ENCODE data around the gene OR1K1. TPM values are rescaled to one million over a fixed set of nuclear protein-coding genes. Genes with fewer than 3 reads are reported as not detected.
A peak's percentile ranks its signal among the peaks of the same experiment; 100 is the strongest.
"Not testable (repeated sequence)": the region's sequence is repeated elsewhere in the genome, so short reads cannot be mapped to it uniquely, and the experiment has no call there.

Gene OR1K1
- total RNA-seq, 2 experiments from 2014 or later, result not detected

GRCh38 chr9:122835313-122835731 is 35.4 kb downstream of the OR1K1 start:
- peak; percentile 85 for ATAC-seq
- H3K4me3 Mint-ChIP-seq, result peak overlapping the region; percentile 59
- no peaks in the 10 kb centered on the region for H3K36me3 Mint-ChIP-seq (ENCODE audit: low read depth)

GRCh38 chr9:122837266-122837850 is 37.4 kb downstream of the OR1K1 start:
- no peaks in the 10 kb centered on the region for H3K27me3 Mint-ChIP-seq (ENCODE audit: low read depth)
- H3K4me1 Mint-ChIP-seq (ENCODE audit: low read depth), result peaks cover 18% of the 10 kb centered on the region
- H3K4me3 Mint-ChIP-seq, result no peak overlapping the region
- no peak overlapping the region for H3K27ac Mint-ChIP-seq
- ChIA-PET POLR2A (interaction anchor here (2.2 kb wide), 1 partner anchor 9 kb away, joined by 7 read pairs; the partner anchor contains the start of gene PDCL), CTCF (no interaction called here)
- H3K9me3 Mint-ChIP-seq (ENCODE audit: insufficient read depth), result no peaks in the 10 kb centered on the region
- DNase-seq (no peak), ATAC-seq (no peak)
- H3K36me3 Mint-ChIP-seq (ENCODE audit: low read depth), result no peaks in the 10 kb centered on the region

More at GRCh38 chr9:122835313-122835731, 35.4 kb downstream of the OR1K1 start:
- Mint-ChIP-seq H3K27me3 (ENCODE audit: low read depth) (no peaks in the 10 kb centered on the region), H3K4me1 (ENCODE audit: low read depth) (peaks cover 21% of the 10 kb centered on the region), H3K27ac (peak overlapping the region; percentile 91), H3K9me3 (ENCODE audit: insufficient read depth) (no peaks in the 10 kb centered on the region)
- peak; percentile 62 for DNase-seq
- CTCF ChIA-PET, result interaction anchor here (0.6 to 2.5 kb wide), 27 partner anchors 9 to 514 kb away, joined by 3 to 21 read pairs (median 5); partner anchors contain the start of genes RC3H2, ZBTB26 and ZBTB6
- POLR2A ChIA-PET, result interaction anchor here (0.8 to 1.4 kb wide), 6 partner anchors 9 to 126 kb away, joined by 3 to 11 read pairs (median 4); partner anchors contain the start of genes RC3H2 and ZBTB6

GRCh38 chr9:122838441-122838840 is 38.5 kb downstream of the OR1K1 start:
- POLR2A ChIA-PET, result interaction anchor here (2.2 kb wide), 1 partner anchor 10 kb away, joined by 7 read pairs; the partner anchor contains the start of gene PDCL
- DNase-seq; H3K27me3 Mint-ChIP-seq (ENCODE audit: low read depth); ATAC-seq; H3K27ac Mint-ChIP-seq; H3K36me3 Mint-ChIP-seq (ENCODE audit: low read depth); CTCF ChIA-PET; H3K9me3 Mint-ChIP-seq (ENCODE audit: insufficient read depth); H3K4me3 Mint-ChIP-seq: not testable (repeated sequence)
- H3K4me1 Mint-ChIP-seq (ENCODE audit: low read depth), result peaks cover 14% of the 10 kb centered on the region

GRCh38 chr9:122841501-122841900 is 41.6 kb downstream of the OR1K1 start:
- Mint-ChIP-seq H3K9me3 (ENCODE audit: insufficient read depth) (no peaks in the 10 kb centered on the region), H3K27me3 (ENCODE audit: low read depth) (no peaks in the 10 kb centered on the region), H3K36me3 (ENCODE audit: low read depth) (peaks cover 23% of the 10 kb centered on the region), H3K27ac (no peak overlapping the region), H3K4me3 (no peak overlapping the region), H3K4me1 (ENCODE audit: low read depth) (peaks cover 21% of the 10 kb centered on the region)
- ATAC-seq, result no peak
- CTCF ChIA-PET, result no interaction called here
- DNase-seq, result no peak
- POLR2A ChIA-PET, result interaction anchor here (0.6 kb wide), 1 partner anchor 51 kb away, joined by 3 read pairs; no protein-coding TSS in a partner anchor

- ATAC-seq (no peak), DNase-seq (no peak)
- ChIA-PET POLR2A (interaction anchor here (1.1 kb wide), 1 partner anchor 9 kb away, joined by 3 read pairs; no protein-coding TSS in a partner anchor), CTCF (interaction anchor here (0.9 to 2.6 kb wide), 2 partner anchors 8 to 11 kb away, joined by 3 to 21 read pairs; no protein-coding TSS in a partner anchor)
- Mint-ChIP-seq H3K4me1 (ENCODE audit: low read depth) (peaks cover 30% of the 10 kb centered on the region), H3K4me3 (no peak overlapping the region), H3K27ac (no peak overlapping the region), H3K9me3 (ENCODE audit: insufficient read depth) (no peaks in the 10 kb centered on the region), H3K36me3 (ENCODE audit: low read depth) (peaks cover 32% of the 10 kb centered on the region), H3K27me3 (ENCODE audit: low read depth) (no peaks in the 10 kb centered on the region)
Observed at GRCh38 chr9:122844137-122844536, 44.2 kb downstream of the OR1K1 start.

GRCh38 chr9:122845116-122845515 is 45.2 kb downstream of the OR1K1 start:
- Mint-ChIP-seq H3K4me3 (no peak overlapping the region), H3K36me3 (ENCODE audit: low read depth) (peaks cover 38% of the 10 kb centered on the region), H3K27me3 (ENCODE audit: low read depth) (no peaks in the 10 kb centered on the region), H3K27ac (no peak overlapping the region), H3K4me1 (ENCODE audit: low read depth) (peaks cover 34% of the 10 kb centered on the region), H3K9me3 (ENCODE audit: insufficient read depth) (no peaks in the 10 kb centered on the region)
- CTCF ChIA-PET, result interaction anchor here (2.6 kb wide), 1 partner anchor 9 kb away, joined by 21 read pairs; no protein-coding TSS in a partner anchor
- POLR2A ChIA-PET, result interaction anchor here (0.6 kb wide), 1 partner anchor 11 kb away, joined by 3 read pairs; no protein-coding TSS in a partner anchor
- DNase-seq (no peak), ATAC-seq (no peak)

GRCh38 chr9:122846371-122846940 is 46.5 kb downstream of the OR1K1 start:
- peaks cover 34% of the 10 kb centered on the region for H3K4me1 Mint-ChIP-seq (ENCODE audit: low read depth)
- no peak overlapping the region for H3K4me3 Mint-ChIP-seq
- ATAC-seq (no peak), DNase-seq (no peak)
- CTCF ChIA-PET, result no interaction called here
- peak overlapping the region; percentile 69 for H3K27ac Mint-ChIP-seq
- H3K9me3 Mint-ChIP-seq (ENCODE audit: insufficient read depth), result no peaks in the 10 kb centered on the region
- H3K27me3 Mint-ChIP-seq (ENCODE audit: low read depth), result no peaks in the 10 kb centered on the region
- POLR2A ChIA-PET, result no interaction called here
- H3K36me3 Mint-ChIP-seq (ENCODE audit: low read depth), result peaks cover 49% of the 10 kb centered on the region

GRCh38 chr9:122848256-122848943 is 48.5 kb downstream of the OR1K1 start:
- no peaks in the 10 kb centered on the region for H3K9me3 Mint-ChIP-seq (ENCODE audit: insufficient read depth)
- DNase-seq, result no peak
- ATAC-seq, result no peak
- H3K4me3 Mint-ChIP-seq, result no peak overlapping the region
- H3K27me3 Mint-ChIP-seq (ENCODE audit: low read depth), result no peaks in the 10 kb centered on the region
- H3K27ac Mint-ChIP-seq, result no peak overlapping the region
- peaks cover 34% of the 10 kb centered on the region for H3K4me1 Mint-ChIP-seq (ENCODE audit: low read depth)
- POLR2A ChIA-PET, result interaction anchor here (0.9 to 1.4 kb wide), 3 partner anchors 14 to 33 kb away, joined by 3 to 4 read pairs (median 3); partner anchors contain the start of gene PDCL
- CTCF ChIA-PET, result interaction anchor here (0.8 to 1.3 kb wide), 2 partner anchors 11 to 13 kb away, joined by 3 to 7 read pairs; no protein-coding TSS in a partner anchor
- H3K36me3 Mint-ChIP-seq (ENCODE audit: low read depth), result peaks cover 56% of the 10 kb centered on the region

Other genes starting within 250 kb of the OR1K1 start
- gene OR1N2, start 247.0 kb upstream of the OR1K1 start, total RNA-seq, result not detected
- gene OR1L8, start 216.7 kb upstream of the OR1K1 start, total RNA-seq, result not detected
- gene OR1Q1, start 185.4 kb upstream of the OR1K1 start, total RNA-seq, result not detected
- gene OR1B1, start 142.5 kb upstream of the OR1K1 start, total RNA-seq, result not detected
- gene OR1L1, start 138.4 kb upstream of the OR1K1 start, total RNA-seq, result not detected
- gene OR1L3, start 125.0 kb upstream of the OR1K1 start, total RNA-seq, result not detected
- not detected for gene OR1L4, start 76.1 kb upstream of the OR1K1 start, total RNA-seq
- gene OR1L6, start 57.8 kb upstream of the OR1K1 start, total RNA-seq, result not detected
- not detected for gene OR5C1, start 11.2 kb upstream of the OR1K1 start, total RNA-seq
- gene PDCL, start 28.5 kb downstream of the OR1K1 start, total RNA-seq, result 10 to 100 TPM; 25.9 to 27.3 TPM
- 10 to 100 TPM; 40.3 to 43.6 TPM for gene RC3H2, start 105.2 kb downstream of the OR1K1 start, total RNA-seq
- gene ZBTB6, start 113.2 kb downstream of the OR1K1 start, total RNA-seq, result 1 to 10 TPM; 9.1 to 9.3 TPM
- 1 to 10 TPM; 6.6 to 7.1 TPM for gene ZBTB26, start 131.4 kb downstream of the OR1K1 start, total RNA-seq
- gene RABGAP1, start 140.9 kb downstream of the OR1K1 start, total RNA-seq, result 10 to 100 TPM; 27.8 to 28.0 TPM
- 1 to 10 TPM in 1 of 2 experiments, under 1 TPM in 1; 0.63 to 1.1 TPM for gene GPR21, start 233.5 kb downstream of the OR1K1 start, total RNA-seq